Astrocyte of the cerebellum (primary cell): Measurements from ENCODE around the gene PSMG4.

Source experiments
- DNase-seq: peaks from one replicate; pipeline ENCODE4 v3.0.0-alpha.2; 2011; ENCODE audit warnings: low read depth
- H3K4me3 ChIP-seq: 2 replicates; pipeline ENCODE4 v1.5.1; 2011; ENCODE audit warnings: mild to moderate bottlenecking, low read depth, low read length, moderate library complexity
- CTCF ChIP-seq: IDR thresholded peaks from 2 replicates; pipeline ENCODE4 v1.5.1; 2012; ENCODE audit warnings: low read length, low read depth, moderate library complexity, mild to moderate bottlenecking; ENCODE audit errors: missing control alignments
- in situ Hi-C: cut with HindIII; loops from 2 replicates; pipeline ENCODE4 v1.10.0; 2017; ENCODE audit warnings: low sequenced_read_pairs

Gene PSMG4

GRCh38 chr6:3214898-3215297 is 43.8 kb upstream of the PSMG4 start:
- no peak for DNase-seq
- in situ Hi-C loops = no loop called here
- no peak for TF ChIP-seq CTCF
- no peak overlapping the region for H3K4me3 ChIP-seq

GRCh38 chr6:3217286-3217685 is 41.5 kb upstream of the PSMG4 start:
- DNase-seq = no peak
- TF ChIP-seq CTCF = no peak
- no peak overlapping the region for H3K4me3 ChIP-seq
- in situ Hi-C loops = no loop called here

- in situ Hi-C loops = no loop called here
- no peak for DNase-seq
- no peak for TF ChIP-seq CTCF
- no peak overlapping the region for H3K4me3 ChIP-seq
Measured at GRCh38 chr6:3218266-3218665, 40.5 kb upstream of the PSMG4 start.

GRCh38 chr6:3220366-3220765 is 38.4 kb upstream of the PSMG4 start:
- no peak overlapping the region for H3K4me3 ChIP-seq
- TF ChIP-seq CTCF = no peak
- no peak for DNase-seq
- in situ Hi-C loops = no loop called here

GRCh38 chr6:3221578-3221977 is 37.2 kb upstream of the PSMG4 start:
- TF ChIP-seq CTCF = no peak
- no peak overlapping the region for H3K4me3 ChIP-seq
- DNase-seq = no peak
- in situ Hi-C loops = no loop called here

GRCh38 chr6:3222506-3223038 is 36.2 kb upstream of the PSMG4 start:
- in situ Hi-C loops = no loop called here
- TF ChIP-seq CTCF = no peak
- H3K4me3 ChIP-seq = no peak overlapping the region
- no peak for DNase-seq

- no peak for DNase-seq
- in situ Hi-C loops = no loop called here
- TF ChIP-seq CTCF = no peak
- H3K4me3 ChIP-seq = peak overlapping the region; percentile 47
Measured at GRCh38 chr6:3226042-3226441, 32.7 kb upstream of the PSMG4 start.
